B cell (primary cell): Measurements from ENCODE around the gene KRT9. TPM values are rescaled to one million over a fixed set of nuclear protein-coding genes. Genes with fewer than 3 reads are reported as not detected.

Source experiments
- ATAC-seq: fragments of 200-7000 bp; cut with Tn5 transposase; one replicate; pipeline ENCODE4 v1.10.0; 2021; ENCODE audit warnings: low read depth, mild to moderate bottlenecking, moderate number of reproducible peaks, moderate library complexity
- CTCF ChIA-PET: fragments of 350-600 bp; sonication (Branson Sonifier 250); formaldehyde crosslinking; loops from one replicate; lab custom pipeline; 2021; ENCODE audit warnings: antibody characterized with exemption, inconsistent platforms; lab: Charles Lee
- POLR2A ChIA-PET: fragments of 350-600 bp; sonication (Branson Sonifier 250); formaldehyde crosslinking; loops from one replicate; lab custom pipeline; 2021; ENCODE audit warnings: antibody characterized with exemption; lab: Charles Lee
- DNase-seq: peaks from one replicate; pipeline ENCODE4 v3.0.0; 2013
- H2AFZ ChIP-seq: 2 replicates; pipeline ENCODE4 v1.6.1; 2012; ENCODE audit warnings: mild to moderate bottlenecking, low read depth, low read length; ENCODE audit not compliant: insufficient read depth, poor library complexity, severe bottlenecking
- H3K27ac ChIP-seq, 2 donors: 1 replicate in 1 of 2; 2 replicates in 1 of 2; pipeline ENCODE4 v1.5.1; 2012 to 2013; ENCODE audit warnings: low read length in 2 of 2, mild to moderate bottlenecking in 2 of 2, moderate library complexity in 1 of 2
- H3K27me3 ChIP-seq, 4 experiments: fragments of 200-600 bp in 1 of 4; sonication (generic) in 1 of 4; replicated peaks in 1 of 4; 1 replicate in 2 of 4; 2 replicates in 2 of 4; pipeline versions ENCODE4 v1.6.1 to v1.7.0; 2013 to 2016; ENCODE audit warnings: low read length in 3 of 4, mild to moderate bottlenecking in 2 of 4, mixed read lengths in 1 of 4, moderate library complexity in 1 of 4; ENCODE audit not compliant: insufficient read depth in 4 of 4, control insufficient read depth in 3 of 4; ENCODE audit errors: control extremely low read depth in 1 of 4
- H3K36me3 ChIP-seq, 2 experiments: replicated peaks in 1 of 2; 1 replicate in 1 of 2; 2 replicates in 1 of 2; pipeline versions ENCODE4 v1.6.1 to v1.7.1; 2013; ENCODE audit warnings: low read length in 1 of 2; ENCODE audit not compliant: insufficient read depth in 2 of 2, control insufficient read depth in 1 of 2; ENCODE audit errors: control extremely low read depth in 1 of 2, extremely low read depth in 1 of 2
- H3K4me1 ChIP-seq, 2 donors: fragments of 200-600 bp in 1 of 2; sonication (generic) in 1 of 2; 1 replicate in 1 of 2; 2 replicates in 1 of 2; pipeline versions ENCODE4 v1.5.1 to v1.6.1; 2013 to 2017; ENCODE audit warnings: low read length in 2 of 2; ENCODE audit not compliant: control insufficient read depth in 2 of 2, insufficient read depth in 2 of 2
- H3K4me2 ChIP-seq: replicated peaks from 2 replicates; pipeline ENCODE3; 2012; ENCODE audit warnings: mild to moderate bottlenecking, low read depth, low read length; ENCODE audit not compliant: poor library complexity, severe bottlenecking
- H3K4me3 ChIP-seq, 5 experiments: fragments of 200-600 bp in 1 of 5; sonication (generic) in 1 of 5; 1 replicate in 3 of 5; 2 replicates in 2 of 5; pipeline versions ENCODE4 v1.5.1 to v1.7.0; 2011 to 2016; ENCODE audit warnings: low read length in 4 of 5, mild to moderate bottlenecking in 4 of 5, low read depth in 2 of 5, control low read depth in 1 of 5, moderate library complexity in 1 of 5; ENCODE audit not compliant: insufficient read depth in 1 of 5; ENCODE audit errors: control extremely low read depth in 1 of 5, extremely low read depth in 1 of 5
- H3K79me2 ChIP-seq: fragments of 200-600 bp; sonication (generic); one replicate; pipeline ENCODE4 v1.6.0; 2016; ENCODE audit warnings: low read length; ENCODE audit not compliant: control insufficient read depth, insufficient read depth
- H3K9ac ChIP-seq: fragments of 200-600 bp; sonication (generic); 2 replicates; pipeline ENCODE4 v1.6.1; 2017; ENCODE audit warnings: mild to moderate bottlenecking, low read length, moderate library complexity
- H3K9me3 ChIP-seq, 3 donors: one replicate each; pipeline versions ENCODE4 v1.6.1 to v1.7.1; 2013; ENCODE audit warnings: low read length in 2 of 3; ENCODE audit not compliant: control insufficient read depth in 2 of 3, insufficient read depth in 1 of 3; ENCODE audit errors: control extremely low read depth in 1 of 3
- H4K20me1 ChIP-seq: 2 replicates; pipeline ENCODE4 v1.6.0; 2012; ENCODE audit warnings: mild to moderate bottlenecking, low read length; ENCODE audit not compliant: insufficient read depth, control insufficient read depth, poor library complexity, severe bottlenecking
- H3K27ac Mint-ChIP-seq: one replicate; pipeline ENCODE4 v1.8.0; 2021; ENCODE audit warnings: mixed read lengths
- H3K27me3 Mint-ChIP-seq: one replicate; pipeline ENCODE4 v1.8.0; 2021; ENCODE audit warnings: mixed read lengths
- H3K4me1 Mint-ChIP-seq: one replicate; pipeline ENCODE4 v1.8.0; 2021; ENCODE audit warnings: mixed read lengths
- H3K4me3 Mint-ChIP-seq: one replicate; pipeline ENCODE4 v1.8.0; 2021; ENCODE audit warnings: mixed read lengths
- H3K9me3 Mint-ChIP-seq: one replicate; pipeline ENCODE4 v1.8.0; 2022; ENCODE audit warnings: mixed read lengths; ENCODE audit not compliant: insufficient read depth
- CTCF ChIP-seq: fragments of 200-600 bp; IDR thresholded peaks from one replicate; pipeline ENCODE4 v1.8.0; 2022; ENCODE audit warnings: antibody characterized with exemption, mild to moderate bottlenecking
- EZH2 ChIP-seq: IDR thresholded peaks from 2 replicates; pipeline ENCODE4 v1.6.1; 2012; ENCODE audit warnings: borderline replicate concordance, low read depth, mild to moderate bottlenecking, moderate library complexity, low read length; ENCODE audit not compliant: insufficient read depth, poor library complexity, severe bottlenecking
- WGBS: methylation state at CpG from one replicate; pipeline ENCODE4 v1.1.5; 2013; ENCODE audit warnings: missing lambda C conversion rate; ENCODE audit not compliant: insufficient coverage; 5-methylcytosine and 5-hydroxymethylcytosine counted together
- intact Hi-C: fragments of 100-400 bp; cut with micrococcal nuclease; formaldehyde crosslinking; loops from one replicate; pipeline ENCODE4 v1.10.0; 2022
- polyA plus RNA-seq: library from polyadenylated mRNA; depleted of rRNA; stranded (reverse); fragments of >200 nt; gene quantifications from 2 replicates; pipeline ENCODE4 v1.2.3, GENCODE V29; 2012
- total RNA-seq, 2 donors: library from RNA; stranded (reverse); fragments of 120-200 nt in 1 of 2; gene quantifications; 1 replicate in 1 of 2; 2 replicates in 1 of 2; pipeline versions ENCODE4 v1.2.3 to v1.2.4, GENCODE V29; 2013 to 2022

The KRT9 gene
- total and polyA plus RNA-seq, 2 donors (not counting 1 experiment from before 2014, with no cell fraction given): not detected

GRCh38 chr17:41551365-41551764, 20.5 kb downstream of the KRT9 start:
- no peaks in the 10 kb centered on the region for H3K9me3 Mint-ChIP-seq
- DNase-seq (no peak), ATAC-seq (no peak)
- Histone ChIP-seq H3K9me3 (peaks cover 0 to 21% (median 0%) of the 10 kb centered on the region in 3 donors), H3K4me2 (no peak overlapping the region), H3K27me3 (peaks cover 0 to 43% (median 7%) of the 10 kb centered on the region in 4 experiments), H4K20me1 (no peaks in the 10 kb centered on the region), H3K9ac (no peak overlapping the region), H3K4me1 (peaks cover 8 to 13% of the 10 kb centered on the region in 2 donors), H3K79me2 (no peaks in the 10 kb centered on the region), H3K36me3 (no peaks in the 10 kb centered on the region), H3K4me3 (no peak overlapping the region), H2AFZ (no peak overlapping the region), H3K27ac (no peak overlapping the region)
- POLR2A ChIA-PET: interaction anchor here (0.6 kb wide), 1 partner anchor 928 kb away, joined by 3 read pairs; no protein-coding TSS in a partner anchor
- no peak overlapping the region for H3K27ac Mint-ChIP-seq
- intact Hi-C loops: no loop called here
- peaks cover 62% of the 10 kb centered on the region for H3K27me3 Mint-ChIP-seq
- CTCF ChIA-PET: interaction anchor here (0.6 to 4.5 kb wide), 6 partner anchors 96 to 1103 kb away, joined by 3 to 68 read pairs (median 6); no protein-coding TSS in a partner anchor
- H3K4me1 Mint-ChIP-seq: peaks cover 8% of the 10 kb centered on the region
- TF ChIP-seq EZH2: no peak
- 64% methylated on average over 3 of the region's 5 CpGs for WGBS
- no peak overlapping the region for H3K4me3 Mint-ChIP-seq

- no peak overlapping the region for H2AFZ ChIP-seq
- no peak overlapping the region for H3K4me3 Mint-ChIP-seq
- no peaks in the 10 kb centered on the region for H4K20me1 ChIP-seq
- H3K4me1 ChIP-seq: peaks cover 8 to 13% of the 10 kb centered on the region in 2 donors
- no peak overlapping the region for H3K4me3 ChIP-seq
- H3K9ac ChIP-seq: no peak overlapping the region
- H3K36me3 ChIP-seq: no peaks in the 10 kb centered on the region
- ATAC-seq: no peak
- 88% methylated on average over 8 of the region's 8 CpGs for WGBS
- no peak overlapping the region for H3K4me2 ChIP-seq
- intact Hi-C loops: loop anchor here (1.0 kb wide), 3 partner anchors 99 to 640 kb away; no protein-coding TSS in a partner anchor
- peaks cover 0 to 22% (median 0%) of the 10 kb centered on the region in 3 donors for H3K9me3 ChIP-seq
- no peaks in the 10 kb centered on the region for H3K9me3 Mint-ChIP-seq
- H3K27ac Mint-ChIP-seq: no peak overlapping the region
- H3K27me3 Mint-ChIP-seq: peaks cover 58% of the 10 kb centered on the region
- H3K27ac ChIP-seq: no peak overlapping the region
- CTCF ChIA-PET: interaction anchor here (0.7 to 4.5 kb wide), 30 partner anchors 8 to 925 kb away, joined by 3 to 68 read pairs (median 4); no protein-coding TSS in a partner anchor
- TF ChIP-seq CTCF (no peak), EZH2 (no peak)
- no peaks in the 10 kb centered on the region for H3K79me2 ChIP-seq
- H3K4me1 Mint-ChIP-seq: peaks cover 8% of the 10 kb centered on the region
- POLR2A ChIA-PET: no interaction called here
- no peak for DNase-seq
- peaks cover 0 to 43% (median 7%) of the 10 kb centered on the region in 4 experiments for H3K27me3 ChIP-seq
Measured at GRCh38 chr17:41549596-41550039, 22.2 kb downstream of the KRT9 start.
